T-helper 1 cell treated with Interleukin-12 subunit alpha and Interleukin-12 subunit beta and Interleukin-4 antibody, amounts not matched to agents 30 μg/mL and 1 μg/mL, for 36 hours (primary cell): ENCODE data around the gene HDAC4.

ENCODE experiments used
- H3K27ac Mint-ChIP-seq: one replicate; pipeline ENCODE4 v1.8.0; 2021; ENCODE audit warnings: mild to moderate bottlenecking, mixed read lengths
- H3K27me3 Mint-ChIP-seq: one replicate; pipeline ENCODE4 v1.8.0; 2021; ENCODE audit warnings: low read depth, mixed read lengths
- H3K36me3 Mint-ChIP-seq: one replicate; pipeline ENCODE4 v1.8.0; 2021; ENCODE audit warnings: low read depth, mixed read lengths
- H3K4me1 Mint-ChIP-seq: one replicate; pipeline ENCODE4 v1.8.0; 2021; ENCODE audit warnings: low read depth, mixed read lengths
- H3K4me3 Mint-ChIP-seq: one replicate; pipeline ENCODE4 v1.8.0; 2021; ENCODE audit warnings: mild to moderate bottlenecking, moderate library complexity, mixed read lengths
- H3K9me3 Mint-ChIP-seq: one replicate; pipeline ENCODE4 v1.8.0; 2021; ENCODE audit warnings: mixed read lengths

The HDAC4 gene

DNA sequence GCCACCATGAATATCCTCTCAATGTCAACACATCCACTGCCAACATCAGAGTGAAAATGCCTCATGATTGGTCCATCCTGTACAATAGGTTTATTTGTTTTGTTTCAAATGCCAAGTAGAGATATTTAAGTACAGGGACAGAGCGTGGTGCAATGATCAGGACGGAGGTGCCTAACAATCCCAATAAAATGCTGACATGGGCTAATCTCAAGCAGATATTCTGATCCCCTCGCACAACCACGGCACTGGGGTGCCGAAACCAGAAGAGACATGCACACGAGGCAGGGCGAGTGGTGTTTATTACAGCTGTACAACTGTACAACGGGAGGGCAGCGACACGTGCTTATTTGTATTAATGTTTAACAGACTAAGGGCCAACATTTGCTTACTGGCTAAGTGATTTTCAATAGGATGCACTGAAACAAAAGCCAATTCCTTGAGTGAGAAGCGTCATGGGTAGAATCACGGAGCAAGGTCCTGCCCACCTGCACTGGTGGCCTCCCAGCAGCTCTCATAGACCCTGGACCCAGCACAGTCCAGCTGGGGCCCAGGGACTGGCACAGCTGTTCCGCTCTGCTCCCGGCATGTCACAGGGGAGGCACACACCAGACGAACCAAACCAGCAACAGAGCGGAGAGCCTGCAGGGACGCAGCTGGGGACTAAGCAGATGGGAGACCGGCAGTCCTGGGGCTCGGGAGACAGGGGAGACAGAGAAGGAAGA, 101.4 kb downstream of the HDAC4 start:
- H3K36me3 Mint-ChIP-seq = peaks cover 13% of the 10 kb centered on the region
- H3K27ac Mint-ChIP-seq = peak overlapping the region; percentile 70
- no peaks in the 10 kb centered on the region for H3K27me3 Mint-ChIP-seq
- peak overlapping the region; percentile 12 for H3K4me3 Mint-ChIP-seq
- peaks cover 48% of the 10 kb centered on the region for H3K4me1 Mint-ChIP-seq
- no peaks in the 10 kb centered on the region for H3K9me3 Mint-ChIP-seq

DNA sequence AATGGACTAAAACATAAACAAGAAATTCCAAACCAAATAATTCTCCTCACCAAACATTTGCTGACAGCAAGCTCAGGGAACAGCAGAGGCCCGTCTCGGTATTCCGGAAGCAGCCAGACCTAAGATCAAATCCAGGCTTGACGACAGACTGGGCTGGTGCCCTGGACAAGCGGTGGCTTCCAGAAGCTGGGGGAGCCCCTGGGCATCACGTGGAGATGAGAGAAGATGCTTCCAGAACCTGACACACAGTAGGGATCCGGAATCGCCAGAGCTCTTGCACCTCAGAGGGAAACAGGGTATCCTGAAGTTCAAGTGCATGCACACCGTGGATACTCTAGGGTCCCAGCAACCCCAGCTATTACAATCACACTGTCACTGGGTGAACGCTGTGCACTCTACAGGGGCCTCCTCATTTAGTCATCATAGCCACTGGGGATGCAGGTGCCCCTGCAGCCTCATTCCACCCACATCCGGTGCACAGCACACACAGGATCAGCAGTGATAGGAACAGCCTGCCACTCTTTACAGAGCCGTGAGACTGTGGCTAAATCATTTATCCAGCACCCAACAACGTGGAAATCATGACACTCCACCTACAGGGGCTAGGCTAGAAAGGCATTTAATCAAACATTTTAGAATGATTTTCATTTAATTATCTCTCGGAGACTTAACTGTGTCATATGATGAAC, 102.6 kb downstream of the HDAC4 start:
- Mint-ChIP-seq H3K27me3 (no peaks in the 10 kb centered on the region), H3K4me1 (peaks cover 51% of the 10 kb centered on the region), H3K36me3 (peaks cover 12% of the 10 kb centered on the region), H3K9me3 (no peaks in the 10 kb centered on the region), H3K27ac (peak overlapping the region; percentile 93), H3K4me3 (peak overlapping the region; percentile 90)

DNA sequence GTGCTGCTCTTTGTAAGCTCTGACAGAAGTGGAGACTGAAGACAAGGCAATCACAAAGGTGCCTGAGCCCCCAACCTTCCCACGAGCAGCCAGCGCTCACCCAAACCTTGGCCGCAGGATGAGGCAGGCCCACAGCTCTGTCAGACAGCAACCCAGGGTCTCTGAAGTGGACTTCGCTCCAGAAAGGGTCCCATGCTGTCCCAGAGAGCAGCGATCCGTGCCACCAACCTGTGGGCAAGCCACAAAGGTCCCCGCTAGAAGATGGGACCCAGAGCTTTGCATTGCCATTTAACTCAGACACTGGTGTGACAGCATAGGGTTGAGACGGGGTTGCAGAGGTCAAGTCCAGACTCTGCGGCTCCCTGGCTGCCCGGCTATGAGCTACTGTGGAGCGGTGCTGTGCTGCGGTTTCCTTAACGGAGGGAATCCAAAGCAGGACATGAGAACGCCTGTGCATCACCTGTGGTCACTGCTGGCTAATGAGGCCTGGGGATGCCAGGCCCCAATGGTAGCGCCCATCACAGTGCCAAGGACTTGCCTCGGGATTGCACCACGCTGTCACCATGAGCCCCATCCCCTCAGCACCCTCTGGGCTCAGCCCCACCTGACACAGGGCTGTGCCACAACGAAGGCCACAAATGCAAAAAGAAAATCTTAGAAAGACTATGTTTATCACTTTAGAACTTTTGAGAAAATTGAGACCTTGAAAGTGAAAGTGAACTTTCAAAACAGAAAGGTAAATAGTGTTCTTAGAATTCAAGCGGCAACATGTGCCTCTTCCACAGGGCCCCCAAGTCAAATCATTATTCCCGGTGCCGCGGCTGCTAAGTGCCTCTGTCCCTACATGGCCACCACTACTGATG, 103.4 kb downstream of the HDAC4 start:
- H3K27ac Mint-ChIP-seq = peak overlapping the region; percentile 93
- H3K4me1 Mint-ChIP-seq = peaks cover 53% of the 10 kb centered on the region
- no peaks in the 10 kb centered on the region for H3K27me3 Mint-ChIP-seq
- peak overlapping the region; percentile 90 for H3K4me3 Mint-ChIP-seq
- peaks cover 12% of the 10 kb centered on the region for H3K36me3 Mint-ChIP-seq
- H3K9me3 Mint-ChIP-seq = no peaks in the 10 kb centered on the region

DNA sequence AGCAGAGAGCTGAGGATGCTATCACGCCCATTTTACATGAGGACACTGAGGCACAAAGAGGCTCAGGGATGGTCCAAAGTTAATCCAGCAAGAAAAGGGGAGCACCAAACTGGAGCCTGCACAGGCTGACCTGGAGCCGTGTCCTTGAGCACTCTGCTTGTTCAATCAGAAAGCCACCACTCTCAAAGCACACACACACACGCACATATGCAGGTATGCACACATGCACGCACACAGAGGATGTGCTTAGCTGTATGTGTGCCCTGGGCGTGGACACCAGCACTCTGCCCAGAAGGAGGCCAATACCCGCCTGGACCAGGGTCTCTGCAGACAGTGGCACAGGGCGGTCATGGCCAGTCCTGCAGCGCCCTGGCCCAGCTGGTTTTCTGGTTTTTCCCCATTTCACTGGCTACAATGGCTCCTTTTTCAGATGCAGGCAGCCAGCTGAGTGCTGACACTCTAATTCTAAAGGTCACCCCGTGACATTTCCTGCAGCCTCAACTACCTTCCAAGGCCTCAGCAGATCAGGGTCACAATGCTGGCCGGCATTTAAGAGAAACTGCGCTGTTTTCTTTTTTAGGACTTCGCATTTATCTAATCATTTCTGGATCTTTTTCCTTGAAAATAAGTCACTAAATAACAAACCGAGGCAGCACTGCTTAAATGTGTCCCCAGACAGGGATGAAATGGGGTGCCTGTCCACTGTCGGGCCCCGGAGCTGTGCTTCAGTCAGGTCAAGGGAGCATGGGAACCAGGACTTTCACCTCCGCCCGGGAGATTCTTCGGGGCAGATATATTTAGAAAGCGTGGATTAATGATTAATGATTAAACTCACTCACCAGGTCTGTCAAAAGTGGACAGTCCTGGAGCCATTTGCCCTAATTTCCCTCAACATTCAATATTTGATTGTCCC, 104.5 kb downstream of the HDAC4 start:
- Mint-ChIP-seq H3K9me3 (no peaks in the 10 kb centered on the region), H3K4me1 (peaks cover 46% of the 10 kb centered on the region), H3K27ac (peak overlapping the region; percentile 62), H3K36me3 (peaks cover 8% of the 10 kb centered on the region), H3K4me3 (peak overlapping the region; percentile 65), H3K27me3 (no peaks in the 10 kb centered on the region)

DNA sequence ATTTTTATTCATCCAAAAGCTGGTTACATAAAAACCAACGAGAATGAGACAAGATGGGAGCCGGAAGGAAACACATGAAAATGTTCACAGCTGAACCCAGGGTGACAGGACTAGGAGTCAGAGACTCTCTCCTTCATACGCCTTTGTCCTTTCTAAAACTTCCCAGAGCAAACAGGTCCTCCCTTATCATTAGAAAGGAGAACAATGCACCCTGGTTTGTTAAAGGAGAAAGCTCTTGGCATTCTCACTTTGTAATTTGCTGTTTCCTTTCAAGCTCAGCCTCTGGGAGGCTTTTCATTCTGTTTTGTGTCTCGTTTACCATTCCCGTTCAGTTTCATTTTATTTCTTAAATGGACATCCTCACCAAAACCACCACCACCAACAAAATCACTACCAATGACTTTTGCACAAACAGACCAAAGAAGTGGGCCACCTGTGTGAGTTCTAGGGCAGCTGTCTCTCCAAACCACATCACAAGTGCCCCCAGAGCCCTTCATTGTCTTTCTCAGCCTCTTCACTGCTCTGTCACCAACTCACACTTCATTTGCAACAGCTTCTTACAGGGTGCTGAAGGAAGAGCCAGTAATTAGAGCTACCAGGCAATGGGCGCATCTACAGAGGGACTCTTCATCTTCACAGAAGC, 105.3 kb downstream of the HDAC4 start:
- Mint-ChIP-seq H3K27ac (peak overlapping the region; percentile 62), H3K4me3 (peak overlapping the region; percentile 65), H3K27me3 (no peaks in the 10 kb centered on the region), H3K9me3 (no peaks in the 10 kb centered on the region), H3K4me1 (peaks cover 48% of the 10 kb centered on the region), H3K36me3 (peaks cover 8% of the 10 kb centered on the region)

DNA sequence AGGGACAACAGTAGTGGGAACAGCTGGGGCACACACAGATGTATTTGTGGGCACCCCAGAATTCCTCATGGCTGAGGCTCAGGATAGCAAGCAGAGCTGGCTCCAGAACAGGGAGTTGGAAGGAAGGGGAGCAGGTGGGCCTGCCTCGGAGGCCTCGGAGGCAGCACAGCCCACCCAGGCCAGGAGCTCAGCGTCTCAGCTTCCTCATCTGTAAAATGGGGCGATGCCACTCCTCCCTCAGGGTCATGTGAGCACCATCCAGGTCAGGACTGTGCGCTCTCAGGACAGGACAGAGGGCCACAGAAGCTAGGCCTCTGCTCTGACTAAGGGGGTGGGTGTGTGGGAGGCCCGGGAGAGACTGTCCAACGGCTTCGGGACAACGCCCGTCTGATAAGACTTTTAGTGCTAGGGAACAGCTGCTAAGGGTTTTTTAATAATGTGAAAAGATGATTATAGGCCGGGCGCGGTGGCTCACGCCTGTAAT, 106.2 kb downstream of the HDAC4 start:
- peaks cover 53% of the 10 kb centered on the region for H3K4me1 Mint-ChIP-seq
- peak overlapping the region; percentile 80 for H3K4me3 Mint-ChIP-seq
- no peaks in the 10 kb centered on the region for H3K9me3 Mint-ChIP-seq
- peaks cover 13% of the 10 kb centered on the region for H3K36me3 Mint-ChIP-seq
- peak overlapping the region; percentile 87 for H3K27ac Mint-ChIP-seq
- no peaks in the 10 kb centered on the region for H3K27me3 Mint-ChIP-seq

DNA sequence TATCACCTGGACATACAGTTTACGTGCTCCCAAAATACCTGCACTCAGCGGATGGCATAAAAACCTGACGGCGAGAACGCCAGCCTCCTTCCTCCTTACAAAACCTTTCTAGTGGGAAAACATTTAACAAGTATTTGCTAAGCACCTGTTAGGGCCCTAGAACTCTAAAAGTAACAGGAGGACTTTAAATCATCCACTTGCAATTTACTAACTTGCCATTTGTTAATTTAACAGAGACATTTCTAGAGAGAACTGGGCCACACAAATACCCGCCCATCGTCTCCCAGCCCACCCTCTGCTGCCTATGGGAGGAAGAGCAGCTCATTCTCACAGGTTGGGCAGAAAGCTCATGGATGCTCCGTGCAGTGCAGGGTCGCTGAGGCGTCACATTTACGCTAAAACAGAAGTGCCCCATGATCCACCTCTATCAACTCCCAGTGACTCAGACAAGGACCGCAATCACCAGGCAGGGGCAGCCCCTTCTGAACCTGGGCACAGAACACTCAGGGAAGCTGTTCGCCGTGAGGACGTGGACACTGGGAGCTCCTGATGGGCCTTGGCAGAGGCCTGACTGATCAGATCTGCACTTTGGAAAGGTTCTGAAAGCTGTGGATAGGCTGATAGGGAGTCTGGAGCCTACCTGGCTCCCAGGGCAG, 106.9 kb downstream of the HDAC4 start:
- peak overlapping the region; percentile 87 for H3K27ac Mint-ChIP-seq
- H3K9me3 Mint-ChIP-seq = no peaks in the 10 kb centered on the region
- no peaks in the 10 kb centered on the region for H3K27me3 Mint-ChIP-seq
- peaks cover 53% of the 10 kb centered on the region for H3K4me1 Mint-ChIP-seq
- peaks cover 11% of the 10 kb centered on the region for H3K36me3 Mint-ChIP-seq
- H3K4me3 Mint-ChIP-seq = peak overlapping the region; percentile 80

DNA sequence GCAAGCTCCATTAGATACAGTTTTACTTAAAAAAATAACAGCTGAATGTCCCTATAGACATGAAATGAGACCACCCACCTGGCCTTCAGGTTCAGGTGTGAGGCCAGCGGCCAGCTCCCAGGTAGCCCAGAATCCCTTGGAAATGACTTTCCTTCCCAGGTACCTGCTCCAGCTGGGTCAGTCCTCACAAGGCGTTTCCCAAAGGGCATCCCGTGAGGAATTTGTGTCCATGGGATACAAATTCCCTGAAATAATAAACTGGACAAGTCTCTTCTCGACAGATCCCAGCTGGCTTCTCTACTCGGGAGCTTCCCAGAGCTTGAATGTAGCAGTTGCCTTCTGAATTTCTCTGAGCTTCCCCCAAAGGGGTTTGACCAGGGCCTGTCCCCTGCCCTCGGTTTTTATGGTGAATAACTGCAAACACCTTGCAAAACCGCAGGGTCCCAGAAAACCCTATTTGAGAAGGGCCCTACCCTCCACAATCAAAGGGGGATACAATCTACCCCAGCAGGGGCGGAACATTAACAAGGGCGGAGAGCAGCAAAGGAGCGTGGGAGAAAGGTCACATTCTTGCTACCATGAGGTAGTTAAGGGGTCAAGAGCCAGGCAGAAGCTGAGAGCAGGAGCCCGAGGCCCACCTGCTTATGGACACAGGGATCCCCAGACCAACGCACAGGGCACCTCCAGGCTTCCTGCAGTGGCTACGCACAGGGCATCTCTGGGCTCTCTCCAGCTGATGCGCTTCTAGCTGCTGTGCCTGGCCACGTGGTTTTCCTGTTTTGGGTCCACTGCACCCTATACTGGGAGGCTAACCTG, 107.7 kb downstream of the HDAC4 start:
- H3K27me3 Mint-ChIP-seq = no peaks in the 10 kb centered on the region
- peaks cover 53% of the 10 kb centered on the region for H3K4me1 Mint-ChIP-seq
- H3K9me3 Mint-ChIP-seq = no peaks in the 10 kb centered on the region
- H3K4me3 Mint-ChIP-seq = no peak overlapping the region
- H3K36me3 Mint-ChIP-seq = peaks cover 11% of the 10 kb centered on the region
- peak overlapping the region; percentile 62 for H3K27ac Mint-ChIP-seq

DNA sequence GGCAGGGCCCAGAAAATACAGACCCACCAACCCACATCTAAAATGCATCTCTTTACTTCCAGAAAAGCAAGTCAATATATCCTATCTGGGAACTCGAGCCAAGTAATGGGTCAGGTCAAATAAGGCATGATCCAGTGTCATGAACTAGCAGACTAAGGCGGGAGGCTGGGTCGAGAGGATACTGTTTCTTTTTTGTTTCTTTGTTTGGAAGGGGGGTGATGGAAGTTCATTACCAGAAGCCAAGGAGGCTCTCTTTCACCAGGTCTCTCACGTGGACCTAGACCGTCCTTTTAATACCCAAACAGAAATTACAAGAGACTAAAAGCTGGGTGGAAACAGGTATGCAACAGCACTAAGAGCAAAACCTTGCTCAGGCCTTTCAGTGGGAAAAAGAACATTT, 108.3 kb downstream of the HDAC4 start:
- H3K36me3 Mint-ChIP-seq = peaks cover 8% of the 10 kb centered on the region
- no peaks in the 10 kb centered on the region for H3K9me3 Mint-ChIP-seq
- no peak overlapping the region for H3K27ac Mint-ChIP-seq
- peaks cover under 1% of the 10 kb centered on the region for H3K27me3 Mint-ChIP-seq
- H3K4me3 Mint-ChIP-seq = no peak overlapping the region
- peaks cover 51% of the 10 kb centered on the region for H3K4me1 Mint-ChIP-seq

DNA sequence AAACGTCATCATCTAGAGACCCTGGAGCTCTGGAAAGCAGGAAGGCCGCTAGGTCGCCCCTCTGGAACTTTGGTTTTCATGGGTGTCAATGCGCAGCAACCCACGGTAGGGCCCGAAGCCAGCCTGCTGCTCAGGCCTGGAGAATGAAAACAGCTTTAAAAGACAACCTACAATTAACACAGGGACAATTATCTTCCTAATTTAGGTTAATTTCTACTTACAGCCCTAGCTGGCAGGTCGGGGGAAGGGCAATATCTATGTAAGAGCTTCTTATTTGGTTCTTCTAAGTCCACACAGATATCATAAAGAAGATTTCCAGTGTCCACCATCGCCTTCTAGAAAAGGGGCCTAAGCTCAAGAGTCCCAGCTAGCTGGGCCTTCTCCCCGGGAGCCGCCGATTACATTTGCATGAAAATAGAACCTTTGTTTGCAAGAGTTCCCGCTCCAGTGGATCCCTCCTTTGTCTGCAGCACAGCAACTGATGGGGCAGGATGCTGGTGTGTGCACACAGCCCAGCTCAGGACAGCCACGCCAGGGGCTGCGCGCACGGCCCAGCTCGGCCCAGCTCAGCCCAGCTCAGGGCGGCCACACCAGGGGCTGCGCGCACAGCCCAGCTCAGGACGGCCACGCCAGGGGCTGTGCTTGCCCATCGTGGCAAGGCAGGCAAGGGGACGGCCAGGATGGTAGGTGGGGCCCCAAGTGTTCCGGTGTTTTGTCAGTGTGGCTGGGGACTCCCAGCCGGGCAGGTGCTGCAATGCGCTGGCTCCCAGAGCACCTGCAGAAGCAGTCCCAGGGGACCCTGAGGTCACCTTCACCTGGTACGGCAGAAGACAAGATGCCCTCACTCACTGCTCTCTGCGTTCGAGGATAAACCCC, 109.1 kb downstream of the HDAC4 start:
- peaks cover 5% of the 10 kb centered on the region for H3K27me3 Mint-ChIP-seq
- no peak overlapping the region for H3K4me3 Mint-ChIP-seq
- H3K9me3 Mint-ChIP-seq = no peaks in the 10 kb centered on the region
- peaks cover 56% of the 10 kb centered on the region for H3K4me1 Mint-ChIP-seq
- H3K27ac Mint-ChIP-seq = no peak overlapping the region
- H3K36me3 Mint-ChIP-seq = peaks cover 13% of the 10 kb centered on the region

DNA sequence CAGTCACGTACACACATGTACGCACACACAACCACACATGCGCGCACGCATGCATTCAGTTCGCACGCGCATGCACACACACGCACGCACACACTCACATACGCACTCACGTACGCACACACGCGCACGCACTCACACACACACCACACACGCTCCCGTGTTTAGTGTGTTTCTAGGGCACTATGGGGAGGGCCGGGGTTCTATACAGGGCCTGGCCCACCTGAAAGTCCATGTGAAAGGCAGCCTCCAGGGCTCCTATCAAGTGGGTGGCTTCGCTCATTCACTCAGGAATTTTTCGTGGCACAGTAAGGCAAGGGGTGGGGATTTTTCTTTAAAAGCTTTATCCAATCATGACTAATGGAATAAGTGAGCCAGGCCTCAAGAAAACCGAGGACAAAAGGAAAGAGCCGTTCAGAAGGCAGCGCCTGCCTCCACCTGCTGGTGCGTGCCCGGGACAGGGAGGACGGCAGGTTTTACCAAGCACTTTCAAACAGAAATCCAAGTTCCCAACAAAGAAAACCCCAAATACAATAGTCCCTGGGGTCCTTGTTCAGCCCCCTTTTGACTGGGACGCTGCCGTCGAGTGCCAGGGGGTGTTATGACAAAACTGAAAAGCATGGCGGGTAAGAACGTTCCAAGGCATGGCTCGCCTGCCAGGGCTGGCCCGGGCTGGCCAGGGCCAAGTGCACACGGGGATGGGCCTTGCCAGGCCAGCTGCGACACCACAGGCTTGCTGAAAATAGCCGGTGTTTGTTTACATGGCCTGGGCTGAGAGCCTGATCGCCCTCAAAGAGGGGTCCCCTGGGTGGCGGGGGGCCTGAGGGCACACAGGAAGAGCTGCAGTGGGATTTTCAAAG, 110.0 kb downstream of the HDAC4 start:
- no peaks in the 10 kb centered on the region for H3K9me3 Mint-ChIP-seq
- H3K27me3 Mint-ChIP-seq = peaks cover 5% of the 10 kb centered on the region
- H3K4me3 Mint-ChIP-seq = no peak overlapping the region
- peaks cover 19% of the 10 kb centered on the region for H3K36me3 Mint-ChIP-seq
- H3K4me1 Mint-ChIP-seq = peaks cover 58% of the 10 kb centered on the region
- peak overlapping the region; percentile 50 for H3K27ac Mint-ChIP-seq
